Keratinocyte (primary cell): ENCODE results near the gene SH2B3. TPM values are rescaled to one million over a fixed set of nuclear protein-coding genes. Genes with fewer than 3 reads are reported as not detected.
A peak's percentile ranks its signal among the peaks of the same experiment; 100 is the strongest.

Source experiments
- DNase-seq: peaks from one replicate; pipeline ENCODE4 v3.0.0-alpha.2; 2011; ENCODE audit warnings: low read depth, missing footprints, low spot score
- FAIRE-seq: peaks from 2 replicates; lab custom pipeline; 2011; peaks lifted over from hg19 to GRCh38; lab: Jason Lieb, UNC
- H2AFZ ChIP-seq: 2 replicates; pipeline ENCODE4 v1.6.0; 2012; ENCODE audit warnings: low read length, control low read depth, inconsistent platforms; ENCODE audit not compliant: control insufficient read depth
- H3K27ac ChIP-seq: 2 replicates; pipeline ENCODE4 v1.5.1; 2011; ENCODE audit warnings: low read length; ENCODE audit not compliant: control insufficient read depth, insufficient read depth
- H3K27me3 ChIP-seq: 3 replicates; pipeline ENCODE4 v1.6.0; 2011; ENCODE audit warnings: low read length; ENCODE audit not compliant: control insufficient read depth, insufficient read depth; ENCODE audit errors: extremely low read depth
- H3K36me3 ChIP-seq, 2 experiments: 2 replicates in 1 of 2; 3 replicates in 1 of 2; pipeline ENCODE4 v1.5.1; 2011; ENCODE audit warnings: low read length in 2 of 2, mild to moderate bottlenecking in 1 of 2; ENCODE audit not compliant: control insufficient read depth in 2 of 2, insufficient read depth in 2 of 2; ENCODE audit errors: extremely low read depth in 1 of 2
- H3K4me1 ChIP-seq: 3 replicates; pipeline ENCODE4 v1.5.1; 2011; ENCODE audit warnings: low read length; ENCODE audit not compliant: control insufficient read depth, insufficient read depth; ENCODE audit errors: extremely low read depth
- H3K4me2 ChIP-seq: 3 replicates; pipeline ENCODE4 v1.6.0; 2011; ENCODE audit warnings: low read depth, low read length; ENCODE audit not compliant: control insufficient read depth, insufficient read depth; ENCODE audit errors: extremely low read depth
- H3K4me3 ChIP-seq, 3 experiments: fragments of 200-600 bp in 1 of 3; sonication (generic) in 1 of 3; 2 replicates in 2 of 3; 3 replicates in 1 of 3; pipeline ENCODE4 v1.5.1; 2011 to 2016; ENCODE audit warnings: low read length in 3 of 3, mild to moderate bottlenecking in 3 of 3, control low read depth in 2 of 3, inconsistent platforms in 1 of 3, low read depth in 1 of 3, mixed read lengths in 1 of 3, mixed run types in 1 of 3, moderate library complexity in 1 of 3; ENCODE audit not compliant: control insufficient read depth in 2 of 3, insufficient read depth in 2 of 3; ENCODE audit errors: extremely low read depth in 1 of 3
- H3K79me2 ChIP-seq: 2 replicates; pipeline ENCODE4 v1.6.0; 2012; ENCODE audit warnings: low read length; ENCODE audit not compliant: control insufficient read depth, insufficient read depth
- H3K9ac ChIP-seq: 3 replicates; pipeline ENCODE4 v1.6.0; 2011; ENCODE audit warnings: low read length; ENCODE audit not compliant: control insufficient read depth, insufficient read depth; ENCODE audit errors: extremely low read depth
- H3K9me1 ChIP-seq: 3 replicates; pipeline ENCODE4 v1.6.0; 2011; ENCODE audit warnings: low read length; ENCODE audit not compliant: control insufficient read depth, insufficient read depth; ENCODE audit errors: extremely low read depth
- H3K9me3 ChIP-seq: 2 replicates; pipeline ENCODE4 v1.5.1; 2012; ENCODE audit warnings: low read depth, low read length; ENCODE audit not compliant: control insufficient read depth
- H4K20me1 ChIP-seq: 3 replicates; pipeline ENCODE4 v1.6.0; 2011; ENCODE audit warnings: low read length; ENCODE audit not compliant: control insufficient read depth, insufficient read depth; ENCODE audit errors: extremely low read depth
- EZH2 ChIP-seq: IDR thresholded peaks from one replicate; pipeline ENCODE4 v1.6.1; 2012; ENCODE audit warnings: inconsistent platforms, mild to moderate bottlenecking, low read length, moderate library complexity
- dilution Hi-C: fragments of 300-500 bp; cut with MboI; formaldehyde crosslinking; loops from one replicate; pipeline ENCODE4 v1.7.0; 2020; ENCODE audit warnings: low sequenced_read_pairs; ENCODE audit not compliant: extremely low pct_ligation_motif_present
- polyA minus RNA-seq, 3 experiments: library from RNA; depleted of rRNA, polyadenylated mRNA; stranded (reverse); fragments of >200 nt; gene quantifications; 1 replicate in 1 of 3; 2 replicates in 1 of 3; 3 replicates in 1 of 3; pipeline ENCODE4 v1.2.3, GENCODE V29; 2011
- polyA plus RNA-seq, 5 experiments: library from polyadenylated mRNA; depleted of rRNA in 3 of 5; stranded (reverse) in 3 of 5; stranded (forward) in 1 of 5; unstranded in 1 of 5; fragments of >200 nt; gene quantifications; 1 replicate in 1 of 5; 2 replicates in 3 of 5; 3 replicates in 1 of 5; pipeline versions ENCODE4 v1.2.1 to v1.2.3, GENCODE V29; 2011 to 2012; ENCODE audit warnings: missing spikeins in 2 of 5, low read depth in 1 of 5, low replicate concordance in 1 of 5
- TF ChIP-seq, protein P1 (sequence below), 3 experiments: IDR thresholded peaks in 1 of 3; conservative IDR thresholded peaks in 1 of 3; optimal IDR thresholded peaks in 1 of 3; 2 replicates in 2 of 3; 3 replicates in 1 of 3; pipeline versions ENCODE3 to v1.5.1; 2011; ENCODE audit warnings: low read length in 3 of 3, mild to moderate bottlenecking in 3 of 3, moderate library complexity in 2 of 3, control low read depth in 1 of 3, inconsistent platforms in 1 of 3; ENCODE audit not compliant: insufficient read depth in 2 of 3; ENCODE audit errors: extremely low read depth in 1 of 3

The SH2B3 gene
- polyA plus RNA-seq (4.2 to 11.3 TPM (median 7.7 TPM) in 3 replicates), polyA minus RNA-seq (4.7 to 21.2 TPM (median 7.5 TPM) in 3 replicates)
- 0.30 TPM for polyA plus RNA-seq (2011; ENCODE audit: low read depth)
- polyA plus RNA-seq (2011; cell fraction: cytosol; rRNA removed): 7.7 and 8.1 TPM in 2 replicates
- 7.7 and 8.3 TPM in 2 replicates for polyA plus RNA-seq (2011; cell fraction: nucleus; rRNA removed)
- polyA plus RNA-seq (2012; ENCODE audit: low replicate concordance): 0.87 and 7.8 TPM in 2 replicates
- polyA minus RNA-seq (2011; cell fraction: cytosol; rRNA and poly(A)+ RNA removed): 9.0 TPM
- polyA minus RNA-seq (2011; cell fraction: nucleus; rRNA and poly(A)+ RNA removed): 4.4 and 6.1 TPM in 2 replicates

DNA sequence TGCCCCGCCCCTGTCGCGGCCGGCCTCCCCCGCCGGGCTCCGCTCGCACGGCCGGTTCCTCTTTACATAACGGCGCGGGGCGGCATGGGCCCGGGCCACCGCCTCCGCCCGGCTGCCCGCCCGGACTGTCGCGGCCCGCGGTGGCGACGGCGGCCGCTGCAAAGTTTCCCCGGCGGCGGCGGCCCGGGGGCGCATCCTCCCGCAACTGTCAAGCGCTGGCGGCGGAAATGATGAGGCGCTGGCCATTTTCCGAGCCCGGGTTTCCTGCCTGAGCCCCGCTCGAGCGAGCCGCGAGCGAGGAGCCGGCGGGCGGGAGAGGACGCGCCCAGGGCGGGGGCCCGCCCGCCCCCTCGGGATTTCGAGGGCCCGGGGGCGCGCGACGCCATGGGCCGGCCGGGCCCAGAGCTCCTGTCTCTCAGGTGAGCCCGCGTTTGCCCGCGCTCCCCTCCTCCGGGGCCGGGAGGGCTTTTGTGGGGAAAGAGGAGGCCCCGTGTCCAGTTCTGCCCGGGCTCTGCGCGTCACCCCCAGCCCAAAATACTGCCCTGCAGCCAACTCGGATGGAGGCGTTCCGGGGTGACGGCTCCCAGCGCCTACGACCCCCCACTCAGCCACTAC, at the start of gene SH2B3:
Gene SH2B3 (plus strand): TSS at position 65 of the 615 bp plus-strand sequence. CDS start 12,223 bp downstream, outside the sequence.
- dilution Hi-C loops: no loop called here
- peaks cover 38% of the 10 kb centered on the region for H3K4me1 ChIP-seq
- no peaks in the 10 kb centered on the region for H3K9me3 ChIP-seq
- H3K4me2 ChIP-seq: peak within 1 kb of the TSS; percentile 87
- peak within 1 kb of the TSS; percentile 61 for H3K27ac ChIP-seq
- no peaks in the 10 kb centered on the region for H3K9me1 ChIP-seq
- H3K79me2 ChIP-seq: peaks cover 47% of the 10 kb centered on the region
- H3K27me3 ChIP-seq: no peaks in the 10 kb centered on the region
- peaks cover 0 to 11% of the 10 kb centered on the region in 2 experiments for H3K36me3 ChIP-seq
- peak within 1 kb of the TSS; percentile 83 for H3K9ac ChIP-seq
- DNase-seq (no peak), FAIRE-seq (no peak)
- H4K20me1 ChIP-seq: peaks cover 5% of the 10 kb centered on the region
- TF ChIP-seq, protein P1, sequence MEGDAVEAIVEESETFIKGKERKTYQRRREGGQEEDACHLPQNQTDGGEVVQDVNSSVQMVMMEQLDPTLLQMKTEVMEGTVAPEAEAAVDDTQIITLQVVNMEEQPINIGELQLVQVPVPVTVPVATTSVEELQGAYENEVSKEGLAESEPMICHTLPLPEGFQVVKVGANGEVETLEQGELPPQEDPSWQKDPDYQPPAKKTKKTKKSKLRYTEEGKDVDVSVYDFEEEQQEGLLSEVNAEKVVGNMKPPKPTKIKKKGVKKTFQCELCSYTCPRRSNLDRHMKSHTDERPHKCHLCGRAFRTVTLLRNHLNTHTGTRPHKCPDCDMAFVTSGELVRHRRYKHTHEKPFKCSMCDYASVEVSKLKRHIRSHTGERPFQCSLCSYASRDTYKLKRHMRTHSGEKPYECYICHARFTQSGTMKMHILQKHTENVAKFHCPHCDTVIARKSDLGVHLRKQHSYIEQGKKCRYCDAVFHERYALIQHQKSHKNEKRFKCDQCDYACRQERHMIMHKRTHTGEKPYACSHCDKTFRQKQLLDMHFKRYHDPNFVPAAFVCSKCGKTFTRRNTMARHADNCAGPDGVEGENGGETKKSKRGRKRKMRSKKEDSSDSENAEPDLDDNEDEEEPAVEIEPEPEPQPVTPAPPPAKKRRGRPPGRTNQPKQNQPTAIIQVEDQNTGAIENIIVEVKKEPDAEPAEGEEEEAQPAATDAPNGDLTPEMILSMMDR (optimal IDR thresholded peaks at IDR 0.05 in 1 of 3, IDR thresholded peaks at IDR 0.05 in 1 of 3, conservative IDR thresholded peaks at IDR 0.05 in 1 of 3; ENCODE audit: extremely low read depth in 1 of 3, insufficient read depth in 2 of 3, low read length in 3 of 3): no peak
- TF ChIP-seq EZH2: no peak
- peak within 1 kb of the TSS; percentile 46 for H2AFZ ChIP-seq
- H3K4me3 ChIP-seq: peak within 1 kb of the TSS; percentile 73 to 88 (median 83)

- Histone ChIP-seq H3K9ac (no peak overlapping the region), H2AFZ (no peak overlapping the region), H3K4me1 (no peaks in the 10 kb centered on the region), H3K9me1 (no peaks in the 10 kb centered on the region), H3K27me3 (no peaks in the 10 kb centered on the region), H3K27ac (no peak overlapping the region), H3K79me2 (no peaks in the 10 kb centered on the region), H3K4me2 (no peak overlapping the region), H3K4me3 (no peak overlapping the region), H4K20me1 (no peaks in the 10 kb centered on the region), H3K36me3 (peaks cover 1 to 2% of the 10 kb centered on the region in 2 experiments), H3K9me3 (no peaks in the 10 kb centered on the region)
- FAIRE-seq: no peak
- DNase-seq: no peak
- dilution Hi-C loops: no loop called here
- no peak for TF ChIP-seq EZH2
- TF ChIP-seq, protein P1 (optimal IDR thresholded peaks at IDR 0.05 in 1 of 3, IDR thresholded peaks at IDR 0.05 in 1 of 3, conservative IDR thresholded peaks at IDR 0.05 in 1 of 3; ENCODE audit: extremely low read depth in 1 of 3, insufficient read depth in 2 of 3, low read length in 3 of 3): no peak
Measured at GRCh38 chr12:111359231-111359913, 46.4 kb upstream of the SH2B3 start.
